Inferior parietal cortex (tissue), 1 donor: ENCODE results near the gene TGM1.
"Not testable (repeated sequence)": the region's sequence is repeated elsewhere in the genome, so short reads cannot be mapped to it uniquely, and the experiment has no call there.

Experiments
- DNase-seq: peaks from one replicate; pipeline ENCODE4 v3.0.0-alpha.2; 2016; ENCODE audit errors: extremely low spot score

Gene TGM1

GRCh38 chr14:24207104-24207551 lies 55.8 kb downstream of the TGM1 start:
- DNase-seq: no peak

DNA sequence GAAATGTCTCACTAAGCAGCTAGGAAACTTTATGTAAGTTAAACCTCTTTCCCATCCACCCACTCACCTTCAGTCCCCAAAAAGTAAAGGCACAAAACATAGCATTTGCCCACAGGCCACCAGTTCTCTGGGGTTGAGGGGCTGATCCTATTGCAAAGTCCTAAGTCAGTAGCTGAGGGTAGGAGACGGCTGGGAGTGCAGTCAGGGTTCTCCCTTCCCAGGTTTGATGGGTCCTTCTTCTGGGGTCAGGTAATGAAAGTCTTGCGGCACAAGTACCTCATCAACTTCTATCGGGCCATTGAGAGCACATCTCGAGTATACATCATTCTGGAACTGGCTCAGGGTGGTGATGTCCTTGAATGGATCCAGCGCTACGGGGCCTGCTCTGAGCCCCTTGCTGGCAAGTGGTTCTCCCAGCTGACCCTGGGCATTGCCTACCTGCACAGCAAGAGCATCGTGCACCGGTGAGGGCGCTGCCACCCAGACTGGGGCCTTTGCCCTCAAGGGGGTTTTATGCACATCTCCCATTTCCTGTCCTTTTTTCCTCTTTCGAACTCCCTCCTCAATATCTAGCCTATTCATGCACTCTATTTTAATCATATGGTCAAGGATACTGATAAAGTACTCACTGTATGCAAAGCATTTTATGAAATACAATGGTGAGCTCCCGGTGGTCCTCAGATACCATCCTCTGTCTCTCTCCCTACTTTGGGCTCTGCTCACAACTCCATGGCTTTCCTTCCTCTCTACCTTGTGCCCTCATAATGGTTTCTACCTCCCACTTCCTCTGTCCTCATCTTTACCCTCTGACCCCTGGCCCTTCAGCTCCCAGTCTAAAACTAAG lies 56.5 kb downstream of the TGM1 start:
- no peak for DNase-seq

GRCh38 chr14:24204163-24205146 lies 58.5 kb downstream of the TGM1 start:
- no peak for DNase-seq

DNA sequence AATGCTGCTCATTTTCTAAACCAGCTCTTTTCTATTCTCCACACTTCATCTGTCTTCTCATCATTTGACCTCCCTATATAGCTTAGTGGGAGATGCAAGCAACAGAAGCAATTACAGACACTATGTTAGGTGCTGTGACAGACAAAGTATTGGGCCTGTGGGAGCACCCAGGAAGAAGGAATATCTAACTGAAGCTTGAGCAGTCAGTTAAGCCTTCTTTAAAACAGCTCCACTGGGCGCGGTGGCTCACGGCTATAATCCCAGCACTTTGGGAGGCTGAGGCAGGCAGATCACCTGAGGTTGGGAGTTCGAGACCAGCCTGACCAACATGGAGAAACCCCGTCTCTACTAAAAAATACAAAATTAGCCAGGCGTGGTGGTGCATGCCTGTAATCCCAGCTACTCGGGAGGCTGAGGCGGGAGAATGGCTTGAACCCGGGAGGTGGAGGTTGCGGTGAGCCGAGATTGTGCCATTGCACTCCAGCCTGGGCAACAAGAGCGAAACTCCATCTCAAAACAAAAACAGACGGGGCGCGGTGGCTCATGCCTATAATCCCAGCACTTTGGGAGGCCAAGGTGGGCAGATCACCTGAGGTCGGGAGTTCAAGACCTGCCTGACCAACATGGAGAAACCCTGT lies 59.6 kb downstream of the TGM1 start:
- not testable (repeated sequence) for DNase-seq

DNA sequence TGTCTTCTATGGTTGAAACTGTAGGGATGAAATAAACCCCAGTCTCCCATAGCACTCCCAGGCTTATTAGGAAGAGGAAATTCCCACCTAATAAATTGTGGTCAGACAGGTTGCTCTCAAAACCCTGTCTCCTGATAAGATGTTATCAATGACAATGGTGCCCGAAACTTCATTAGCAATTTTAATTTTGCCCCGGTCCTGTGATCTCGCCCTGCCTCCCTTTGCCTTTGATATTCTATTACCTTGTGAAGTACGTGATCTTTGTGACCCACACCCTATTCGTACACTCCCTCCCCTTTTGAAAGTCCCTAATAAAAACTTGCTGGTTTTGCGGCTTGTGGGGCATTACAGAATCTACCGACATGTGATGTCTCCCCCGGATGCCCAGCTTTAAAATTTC lies 60.4 kb downstream of the TGM1 start:
- DNase-seq: not testable (repeated sequence)
